Epithelial cell of proximal tubule (primary cell): ENCODE results near the gene ENTPD2. TPM values are rescaled to one million over a fixed set of nuclear protein-coding genes. Genes with fewer than 3 reads are reported as not detected.
A peak's percentile ranks its signal among the peaks of the same experiment; 100 is the strongest.

Experiments used
- DNase-seq: peaks from one replicate; pipeline ENCODE4 v3.0.0-alpha.2; 2011; ENCODE audit warnings: low read depth
- H3K4me3 ChIP-seq: 2 replicates; pipeline ENCODE4 v1.5.1; 2011; ENCODE audit warnings: low read depth, mild to moderate bottlenecking, low read length
- CTCF ChIP-seq: conservative IDR thresholded peaks from 2 replicates; pipeline ENCODE4 v1.5.1; 2012; ENCODE audit warnings: low read depth, mild to moderate bottlenecking, low read length
- total RNA-seq: library from RNA; depleted of rRNA; stranded (reverse); fragments of >200 nt; gene quantifications from 2 replicates; pipeline ENCODE4 v1.2.3, GENCODE V29; 2015

Gene ENTPD2
- total RNA-seq, 1 donor from 2014 or later: not detected

DNA sequence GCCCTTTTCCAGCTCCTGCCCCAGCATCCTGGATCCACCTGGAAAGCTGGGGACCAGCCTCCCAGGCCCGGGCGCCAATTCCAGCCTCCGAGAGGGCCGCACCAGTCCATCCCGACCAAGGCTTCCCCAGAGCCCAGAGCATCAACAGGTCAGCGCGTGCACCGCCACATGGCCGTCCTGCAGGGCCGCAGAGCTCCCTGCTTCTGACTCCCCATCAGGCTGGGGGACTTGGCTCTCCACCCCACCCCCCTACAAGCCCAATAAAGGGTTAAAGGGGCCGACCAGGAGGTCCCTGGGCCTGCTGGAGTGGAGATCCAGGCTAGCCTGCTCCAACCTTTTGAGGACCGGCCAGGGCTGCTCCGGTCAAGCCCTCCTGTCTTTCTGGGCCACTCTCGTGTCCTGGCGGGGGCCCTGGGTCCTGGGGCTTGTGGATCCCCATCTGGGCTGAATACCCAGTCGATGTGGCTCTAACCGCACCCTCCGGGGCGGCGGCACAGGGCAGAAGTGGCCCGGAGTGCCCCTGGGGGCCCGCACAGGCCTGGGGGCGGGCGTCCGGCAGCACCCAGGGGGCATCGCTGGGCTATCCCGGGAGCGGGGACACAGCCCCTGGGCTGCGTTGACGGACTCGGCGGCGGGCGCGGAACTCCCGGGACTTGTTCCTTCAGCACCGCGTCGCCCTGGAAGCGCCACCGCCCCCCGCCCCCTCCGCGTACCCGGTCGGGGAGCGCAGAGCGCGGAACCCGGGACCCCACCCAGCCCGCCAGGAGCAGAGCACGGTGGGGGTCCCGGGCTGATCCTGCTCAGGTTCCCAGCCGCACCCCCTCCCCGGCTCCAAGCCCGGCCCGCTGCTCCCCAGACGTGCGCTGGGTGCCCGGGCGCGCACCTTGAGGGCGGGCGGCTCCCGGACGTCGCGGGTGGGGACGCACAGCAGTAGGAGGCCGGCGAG is 590 bp downstream of the ENTPD2 start:
- peak overlapping the region; percentile 37 for H3K4me3 ChIP-seq
- TF ChIP-seq CTCF: no peak
- DNase-seq: no peak

DNA sequence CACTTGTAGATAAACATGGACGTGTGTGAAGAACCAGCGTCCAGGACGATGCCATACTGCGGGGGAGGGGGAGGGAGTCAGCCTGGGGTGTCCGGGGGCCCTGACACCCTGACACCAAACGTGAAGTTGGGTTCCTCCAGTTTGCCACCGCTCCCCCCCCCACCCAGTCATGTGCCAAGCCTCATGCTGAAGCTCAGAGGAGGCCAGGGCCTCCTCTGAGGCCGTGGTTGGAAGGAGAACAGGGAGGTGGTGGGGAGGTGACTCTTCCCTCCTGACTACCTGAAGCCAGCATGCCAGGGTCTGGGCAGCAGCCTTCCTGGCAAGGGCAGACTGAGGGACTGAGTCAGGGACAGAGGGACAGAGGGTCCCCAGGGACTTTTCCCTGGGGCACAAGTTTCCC is 1.6 kb downstream of the ENTPD2 start:
- H3K4me3 ChIP-seq: no peak overlapping the region
- no peak for DNase-seq
- TF ChIP-seq CTCF: no peak

GRCh38 chr9:137051145-137051724 is 2.6 kb downstream of the ENTPD2 start:
- no peak for TF ChIP-seq CTCF
- no peak for DNase-seq
- H3K4me3 ChIP-seq: no peak overlapping the region

DNA sequence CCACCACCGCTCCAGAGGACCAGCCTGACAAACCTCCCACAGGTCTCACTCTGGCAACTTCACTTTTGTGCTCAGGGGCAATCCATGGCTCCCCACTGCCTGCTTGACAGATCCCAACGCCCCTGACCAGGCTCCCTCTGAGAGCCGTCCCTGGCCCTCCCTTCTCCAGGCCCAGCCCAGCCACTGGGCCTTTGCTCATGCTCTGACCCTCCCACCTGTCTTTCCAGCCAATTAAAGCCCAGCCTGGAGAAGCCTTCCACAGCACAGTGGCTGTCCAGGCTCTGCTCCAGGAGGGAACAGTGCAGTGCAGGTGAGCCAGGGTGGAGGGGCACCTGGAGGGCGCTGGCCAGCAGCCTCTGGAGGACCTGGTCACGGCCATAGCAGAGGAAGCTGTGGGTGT is 3.3 kb downstream of the ENTPD2 start:
- DNase-seq: no peak
- no peak overlapping the region for H3K4me3 ChIP-seq
- TF ChIP-seq CTCF: no peak

DNA sequence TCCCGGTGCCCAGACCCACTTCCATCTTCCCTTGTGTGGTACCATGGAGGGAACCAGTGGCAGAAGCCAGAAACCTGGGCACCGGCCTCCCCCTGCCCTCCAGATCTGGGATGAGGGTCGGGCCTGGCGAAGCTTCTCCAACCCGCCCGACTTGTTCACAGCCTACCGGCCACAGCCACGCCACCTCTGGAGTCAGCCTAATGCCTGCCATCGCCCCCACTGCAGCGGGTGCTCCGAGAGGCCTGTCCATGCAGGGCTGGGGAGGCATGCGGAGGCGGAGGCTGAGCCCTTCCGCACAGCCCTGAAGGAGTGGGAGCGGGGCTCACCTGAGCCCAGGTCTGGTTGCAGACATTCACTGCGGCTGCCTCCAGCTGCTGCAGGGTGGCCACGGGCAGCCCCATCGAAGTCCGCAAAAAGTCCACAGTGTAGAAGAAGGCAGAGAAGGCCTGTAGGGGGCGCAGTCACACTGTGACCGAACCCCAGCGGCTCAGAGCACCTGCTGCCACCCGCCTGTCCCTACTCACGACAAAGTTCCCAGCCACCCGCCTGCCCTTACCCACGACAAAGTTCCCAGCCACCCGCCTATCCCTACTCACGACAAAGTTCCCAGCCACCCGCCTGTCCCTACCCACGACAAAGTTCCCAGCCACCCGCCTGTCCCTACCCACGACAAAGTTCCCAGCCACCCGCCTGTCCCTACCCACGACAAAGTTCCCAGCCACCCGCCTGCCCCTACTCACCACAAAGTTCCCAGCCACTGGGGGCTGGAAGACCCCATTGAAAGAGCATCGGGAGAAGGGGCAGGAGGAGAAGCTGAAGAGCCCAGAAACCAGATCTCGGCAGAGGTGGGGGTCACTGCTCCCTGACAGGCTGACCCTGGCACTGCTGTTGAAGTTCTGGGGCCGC is 4.1 kb downstream of the ENTPD2 start:
- H3K4me3 ChIP-seq: no peak overlapping the region
- DNase-seq: no peak

More for the DNA sequence above, 4.1 kb downstream of the ENTPD2 start:
- TF ChIP-seq CTCF: peak; percentile 52
